OCI-M2 (cell line): ENCODE results near the gene CENPT.

ENCODE experiments used
- DNase-seq: peaks from one replicate; lab custom pipeline; 2025; ENCODE audit not compliant: unreplicated experiment; lab: John Stamatoyannopoulos, UW

The CENPT gene

DNA sequence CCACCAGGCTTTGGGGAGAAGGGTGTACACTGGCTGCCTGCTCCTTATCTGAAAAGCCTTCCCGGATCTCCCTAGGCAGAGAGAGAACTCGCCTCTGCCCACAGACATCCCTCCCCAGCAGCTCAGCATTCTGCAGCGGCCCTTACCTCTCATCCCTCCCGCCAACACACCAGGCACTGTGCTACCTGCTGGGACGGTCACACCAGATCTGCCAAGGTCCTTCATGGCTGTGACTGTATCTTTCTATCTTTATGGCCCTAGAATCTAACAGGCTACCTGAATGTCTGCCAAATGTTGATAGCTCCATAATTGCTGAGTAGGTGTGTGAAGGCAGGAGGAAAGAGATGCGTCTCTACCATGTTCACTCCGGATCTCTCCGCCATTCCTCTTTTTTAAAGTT is 32.9 kb downstream of the CENPT start:
- DNase-seq: no peak

DNA sequence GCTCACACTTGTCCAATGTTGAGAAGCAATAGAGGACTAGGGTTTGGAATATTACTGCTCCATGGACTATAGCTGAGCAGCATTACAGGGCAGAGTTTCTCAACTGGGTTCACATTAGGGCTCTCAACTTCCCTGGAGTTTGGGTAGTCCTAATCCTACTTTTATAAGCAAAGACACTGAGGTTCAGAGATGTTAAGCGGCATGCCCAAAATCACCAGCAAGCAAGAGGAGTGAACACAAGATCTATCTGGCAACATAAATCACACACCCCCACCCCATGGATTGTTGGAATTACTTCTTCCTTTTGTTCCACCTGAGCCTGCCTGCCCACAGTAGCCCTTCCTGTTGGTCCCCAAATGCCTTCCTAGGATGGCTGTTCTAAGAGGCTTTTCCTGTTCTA is 35.6 kb downstream of the CENPT start:
- DNase-seq: no peak

DNA sequence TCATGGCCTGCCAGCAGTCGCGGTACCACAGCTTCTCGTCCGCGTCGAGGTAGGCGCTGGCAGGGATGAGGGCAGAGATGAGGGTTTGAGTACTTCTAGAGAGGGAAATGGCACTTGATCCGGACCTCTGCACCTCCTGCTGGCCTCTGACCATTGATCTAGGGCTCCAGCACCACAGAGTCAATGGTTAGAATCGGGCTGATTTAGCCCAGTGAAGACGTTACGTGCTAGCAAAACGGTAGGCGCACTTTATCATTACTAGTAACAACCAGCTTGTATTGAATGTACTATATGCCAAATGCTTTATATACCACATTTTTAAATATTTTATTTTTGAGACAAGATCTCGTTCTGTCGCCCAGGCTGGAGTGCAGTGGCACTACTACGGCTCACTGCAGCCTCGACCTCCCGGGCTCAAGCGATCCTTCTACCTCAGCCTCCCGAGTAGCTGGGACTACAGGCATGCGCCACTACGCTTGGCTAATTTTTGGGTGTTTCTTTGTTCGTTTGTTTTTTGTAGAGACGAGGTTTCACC is 40.3 kb downstream of the CENPT start:
- no peak for DNase-seq

DNA sequence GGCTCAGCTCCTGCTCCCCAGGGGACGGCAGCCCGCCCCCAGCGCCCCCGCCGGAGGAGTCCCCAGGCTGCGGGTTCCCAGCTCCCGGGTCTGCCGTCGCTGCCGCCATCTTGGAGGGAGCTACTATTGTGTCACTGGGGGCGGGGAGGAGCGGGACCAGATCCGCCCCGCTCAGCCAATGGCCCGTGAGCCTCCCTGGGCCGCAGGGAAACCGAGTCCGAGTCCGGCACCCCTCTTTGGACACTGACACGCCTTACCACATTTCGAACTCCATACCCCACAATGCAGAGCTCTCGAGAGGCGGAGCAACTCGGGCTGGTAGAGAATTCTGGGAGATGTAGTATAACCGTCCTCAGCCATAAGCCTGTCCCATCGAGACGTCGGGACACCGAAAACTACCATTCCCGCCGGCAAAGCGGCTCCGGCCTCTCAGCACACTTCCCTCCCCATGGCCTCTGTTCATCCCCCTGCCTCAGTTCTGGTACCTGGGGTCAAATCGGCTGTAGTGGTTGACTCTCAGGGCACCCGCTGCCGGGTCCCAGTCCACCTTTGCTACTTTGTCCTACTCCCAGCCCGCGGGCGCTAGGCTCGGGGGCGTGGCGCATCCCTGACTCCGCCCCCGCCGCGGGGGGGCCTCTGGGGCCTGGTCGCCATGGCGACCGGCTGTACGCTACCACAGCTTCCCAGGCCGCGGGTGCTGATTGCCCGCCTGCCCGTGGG is 40.9 kb downstream of the CENPT start, which contains the start of the genes RANBP10 and TSNAXIP1:
Gene RANBP10, minus strand, starts transcription at position 133 of the 720 bp plus-strand sequence. Its CDS starts 24 bp downstream, at position 109.
Gene TSNAXIP1, plus strand, starts transcription at position 462 of the 720 bp plus-strand sequence. CDS start 261 bp downstream, outside the sequence.
- DNase-seq: peak; percentile 89

DNA sequence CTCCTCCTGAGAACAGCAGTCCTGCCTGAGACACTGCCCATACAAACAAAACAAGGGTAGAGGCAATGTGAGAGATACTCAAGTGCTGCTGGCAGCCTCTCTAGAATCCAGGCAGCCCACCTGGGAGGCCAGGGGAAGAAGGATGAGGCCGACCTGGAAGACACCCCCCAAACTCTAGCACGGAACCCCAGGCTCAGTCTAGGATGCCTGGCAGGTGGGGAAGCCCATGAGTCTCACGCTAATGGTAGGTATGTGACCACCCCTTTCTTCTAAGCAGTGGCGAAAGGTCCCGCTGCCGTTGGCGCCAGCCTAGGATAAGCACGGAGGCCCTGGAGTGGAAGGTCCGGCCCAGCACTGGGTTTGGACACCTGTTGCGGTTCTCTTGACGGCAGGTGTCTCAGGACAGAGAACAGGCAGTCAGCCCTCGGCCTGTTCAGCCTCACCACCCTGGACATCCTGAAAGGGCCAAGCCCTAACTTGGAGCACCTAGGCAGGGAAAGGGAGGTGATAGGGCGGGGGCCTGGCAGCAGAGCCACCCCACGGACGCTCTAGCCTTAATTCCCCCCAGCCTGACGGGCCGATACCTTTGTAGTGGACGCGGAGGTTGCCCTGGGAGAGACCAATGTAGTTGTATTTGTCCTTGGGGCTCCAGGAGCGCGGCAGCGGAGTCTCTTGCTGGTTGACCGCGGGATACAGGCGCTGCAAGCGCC is 41.6 kb downstream of the CENPT start:
- no peak for DNase-seq

DNA sequence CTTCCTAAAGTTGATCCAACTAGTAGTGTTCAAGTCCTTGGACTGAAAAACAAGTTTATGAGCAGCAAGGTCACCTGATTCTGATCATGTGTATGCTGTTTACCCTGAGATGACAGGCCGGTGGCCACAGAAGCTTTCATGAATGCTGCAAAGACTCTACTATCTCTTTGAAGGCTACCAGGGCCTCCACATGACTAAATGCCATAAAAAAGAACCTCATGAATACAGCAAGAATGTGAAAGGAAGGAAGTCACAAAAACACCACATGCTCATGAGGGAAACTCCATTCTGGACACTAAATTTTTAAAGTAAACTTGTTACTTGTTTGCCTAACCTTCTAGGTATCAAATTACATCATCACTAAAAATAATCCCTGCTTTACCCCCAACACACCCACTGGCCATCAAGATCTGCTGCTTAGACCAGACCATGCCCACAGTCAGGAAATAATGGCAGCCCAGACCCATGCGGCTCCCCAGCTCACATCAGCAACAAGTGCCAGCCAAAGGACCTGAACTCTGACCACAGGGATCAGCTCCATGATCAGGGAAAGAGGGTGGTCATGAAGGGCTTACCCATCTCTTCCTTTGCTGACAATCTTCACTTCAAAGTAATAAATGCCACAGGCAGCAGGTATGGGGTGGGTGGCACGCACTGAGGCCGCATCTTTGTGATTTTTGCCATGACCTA is 42.5 kb downstream of the CENPT start:
- no peak for DNase-seq

DNA sequence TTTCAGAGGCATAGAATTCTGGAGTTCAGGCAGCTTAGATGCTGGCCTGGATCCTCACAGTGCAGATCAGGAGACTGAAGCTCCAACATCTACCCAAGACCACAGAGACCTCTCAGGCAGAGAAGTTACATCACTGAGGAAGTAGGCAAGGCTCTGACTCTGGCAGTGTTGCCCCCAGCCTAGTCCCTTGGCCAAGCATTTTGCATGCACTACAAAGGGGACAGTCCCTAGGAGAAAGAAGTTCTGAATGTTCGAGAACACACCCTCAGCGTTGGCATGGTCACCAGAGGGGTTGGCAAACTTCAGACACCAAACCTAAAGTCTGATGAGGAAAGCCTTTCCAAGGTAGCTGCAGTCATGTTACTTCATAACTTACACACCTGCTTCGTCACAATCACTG is 43.6 kb downstream of the CENPT start:
- no peak for DNase-seq

DNA sequence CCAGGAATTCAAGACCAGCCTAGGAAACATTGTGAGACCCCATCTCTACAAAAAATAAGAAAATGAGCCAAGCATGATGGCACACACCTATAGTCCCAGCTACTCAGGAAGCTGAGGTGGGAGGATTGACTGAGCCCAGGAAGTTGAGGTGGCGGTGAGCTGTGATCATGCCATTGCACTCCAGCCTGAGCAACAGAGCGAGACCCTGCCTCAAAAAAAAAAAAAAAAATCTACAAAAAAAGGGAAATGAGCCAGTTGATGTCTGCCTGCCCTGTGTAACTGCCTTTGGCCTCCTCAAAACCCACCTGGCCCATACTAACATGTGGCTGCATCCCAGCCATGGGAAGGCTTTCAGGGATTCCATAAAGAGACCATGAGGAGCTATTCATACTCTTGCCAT is 45.6 kb downstream of the CENPT start:
- no peak for DNase-seq

DNA sequence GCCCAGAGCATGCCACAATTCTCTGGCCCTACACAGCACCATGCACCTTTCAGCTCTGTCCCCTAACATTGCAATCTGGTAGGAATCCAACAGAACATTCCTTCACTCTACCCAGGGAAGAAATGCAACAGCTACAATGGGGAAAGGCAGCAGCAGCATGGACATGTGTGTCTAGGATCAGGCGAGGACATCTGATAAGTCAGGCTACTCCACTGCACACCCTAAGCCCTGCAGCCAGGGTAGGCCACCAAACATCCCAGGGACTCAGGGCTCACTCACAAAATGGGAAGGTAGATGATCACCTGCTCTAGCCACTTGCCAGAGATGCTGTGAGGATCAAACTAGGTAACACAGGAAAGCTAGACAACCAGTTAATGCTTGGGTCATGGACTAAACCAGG is 46.3 kb downstream of the CENPT start:
- no peak for DNase-seq

DNA sequence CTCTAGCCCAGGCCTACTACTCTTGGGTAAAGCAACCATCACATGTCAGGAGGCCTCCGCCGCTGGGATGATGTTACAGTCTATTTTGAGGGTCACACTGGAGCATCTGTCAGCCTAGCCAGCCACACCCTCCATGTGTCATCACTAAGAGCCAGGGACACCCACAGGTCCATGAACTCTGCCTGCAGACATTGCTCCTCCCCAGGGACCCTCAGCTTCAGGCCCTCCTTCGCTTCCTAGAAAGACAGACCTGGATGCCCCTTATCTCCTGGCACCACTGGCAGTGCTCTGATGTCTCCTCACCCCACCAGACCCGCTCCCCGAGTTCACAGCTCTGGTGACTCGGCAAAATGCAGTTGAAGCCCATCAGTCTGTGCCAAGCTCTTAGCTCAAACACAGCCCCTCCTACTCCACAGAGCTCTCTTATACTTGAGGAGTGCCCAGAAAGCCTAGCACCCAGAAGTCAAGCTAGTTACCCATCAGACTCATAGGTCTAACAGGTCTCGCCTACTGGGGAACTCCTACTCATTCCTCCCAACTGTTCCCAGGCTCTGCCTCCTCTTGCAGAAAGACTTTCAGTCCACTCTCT is 47.1 kb downstream of the CENPT start:
- no peak for DNase-seq

DNA sequence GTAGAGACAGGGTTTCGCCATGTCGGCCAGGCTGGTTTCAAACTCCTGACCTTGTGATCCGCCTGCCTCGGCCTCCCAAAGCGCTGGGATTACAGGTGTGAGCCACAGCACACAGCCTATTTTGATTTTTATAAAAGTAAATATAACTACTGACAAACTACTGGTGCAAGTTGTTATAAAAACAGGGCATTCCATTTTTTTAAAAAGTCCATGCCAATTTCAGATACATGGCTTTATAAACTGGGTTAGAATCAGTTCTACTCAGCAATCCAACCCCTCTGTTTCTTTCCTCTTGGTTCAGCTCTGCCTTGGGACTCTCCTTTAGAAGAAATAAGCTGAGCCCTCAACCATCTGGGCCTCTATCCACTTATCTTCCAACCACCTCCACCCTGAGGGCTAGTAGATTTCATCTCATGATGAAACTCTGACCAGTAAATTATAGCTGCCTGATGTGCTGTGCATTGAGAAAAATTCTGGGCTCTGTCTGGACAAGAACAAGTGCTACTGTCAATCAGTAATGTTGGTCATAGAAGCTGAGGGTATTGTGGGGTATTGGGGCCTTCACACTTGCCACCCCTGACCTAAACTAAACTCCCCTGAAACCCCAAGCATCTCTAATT is 51.3 kb downstream of the CENPT start:
- no peak for DNase-seq

DNA sequence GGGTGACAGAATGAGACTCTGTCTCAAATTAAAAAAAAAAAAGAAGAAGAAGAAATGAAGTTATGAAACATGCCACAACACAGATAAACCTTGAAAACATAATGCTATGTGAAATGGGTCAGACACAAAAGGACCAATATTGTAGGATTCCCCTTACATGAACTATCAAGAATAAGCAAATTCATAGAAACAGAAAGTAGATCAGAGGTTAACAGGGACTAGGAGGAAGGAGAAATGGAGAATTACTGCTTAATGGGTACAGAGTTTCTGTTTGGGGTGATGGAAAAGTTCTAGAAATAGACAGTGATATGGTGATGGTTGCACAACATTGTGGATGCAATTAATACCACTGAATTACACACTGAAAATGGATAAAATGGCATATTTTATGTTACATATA is 57.4 kb downstream of the CENPT start:
- DNase-seq: no peak

DNA sequence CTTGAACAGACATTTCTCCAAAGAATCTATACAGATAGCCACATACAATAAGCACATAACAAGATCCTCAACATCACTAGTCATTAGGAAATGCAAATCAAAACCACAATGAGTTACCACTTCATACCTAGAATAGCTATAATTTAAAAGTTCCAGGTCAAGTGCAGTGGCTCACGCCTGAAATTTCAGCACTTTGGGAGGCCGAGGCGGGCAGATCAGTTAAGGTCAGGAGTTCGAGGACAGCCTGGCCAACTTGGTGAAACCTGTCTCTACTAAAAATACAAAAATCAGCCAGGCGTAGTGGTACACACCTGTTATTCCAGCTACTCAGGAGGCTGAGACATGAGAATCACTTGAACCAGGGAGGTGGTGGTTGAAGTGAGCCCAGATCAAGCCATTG is 61.0 kb downstream of the CENPT start:
- no peak for DNase-seq

DNA sequence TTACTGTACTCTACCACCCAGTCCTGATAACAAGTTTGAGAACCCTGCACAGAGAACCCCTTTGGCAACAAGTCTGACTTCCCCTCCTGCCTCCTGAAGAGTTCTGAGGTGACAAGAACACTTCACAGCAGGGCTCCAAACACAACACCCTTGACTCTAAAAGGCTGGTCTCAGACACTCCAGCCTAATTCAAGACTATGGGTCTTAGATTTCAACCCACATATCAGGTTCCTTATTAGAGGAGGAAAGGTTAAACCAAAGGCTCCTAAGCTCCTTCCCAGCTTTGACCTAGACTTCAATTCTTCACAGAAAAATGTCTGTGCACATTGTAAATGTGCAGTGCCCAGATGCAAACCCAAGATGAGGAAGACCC is 64.2 kb downstream of the CENPT start:
- no peak for DNase-seq

DNA sequence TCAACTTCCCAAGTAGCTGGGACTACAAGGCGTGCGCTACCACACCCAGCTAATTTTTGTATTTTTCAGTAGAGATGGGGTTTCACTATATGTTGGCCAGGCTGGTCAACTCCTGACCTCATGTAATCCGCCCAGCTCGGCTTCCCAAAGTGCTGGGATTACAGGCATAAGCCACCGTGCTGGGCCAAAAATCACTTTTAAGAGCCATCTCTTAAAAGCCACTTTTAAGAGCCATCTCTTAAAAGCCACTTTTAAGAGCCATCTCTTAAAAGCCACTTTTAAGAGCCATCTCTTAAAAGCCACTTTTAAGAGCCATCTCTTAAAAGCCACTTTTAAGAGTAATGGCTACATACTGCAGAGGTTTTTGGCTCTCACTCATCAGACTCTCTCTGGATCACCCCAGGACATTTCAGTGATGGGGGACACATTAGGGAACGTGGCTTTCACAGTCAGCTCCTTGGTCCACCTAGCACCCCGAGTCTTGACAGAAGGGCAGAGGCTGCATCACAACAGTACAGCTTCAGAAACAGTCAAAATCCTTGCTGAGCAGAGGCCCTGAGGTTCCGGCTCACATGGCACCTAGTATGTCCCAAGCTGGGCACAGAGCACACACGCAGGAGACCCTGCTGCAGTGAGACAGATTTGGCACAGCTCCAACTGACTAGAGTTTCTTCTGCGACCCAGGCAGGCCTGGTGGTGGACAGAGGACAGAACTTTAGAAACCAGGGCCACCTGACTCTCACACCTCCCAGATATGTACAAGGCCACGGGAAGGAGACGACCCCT is 64.7 kb downstream of the CENPT start:
- DNase-seq: no peak

DNA sequence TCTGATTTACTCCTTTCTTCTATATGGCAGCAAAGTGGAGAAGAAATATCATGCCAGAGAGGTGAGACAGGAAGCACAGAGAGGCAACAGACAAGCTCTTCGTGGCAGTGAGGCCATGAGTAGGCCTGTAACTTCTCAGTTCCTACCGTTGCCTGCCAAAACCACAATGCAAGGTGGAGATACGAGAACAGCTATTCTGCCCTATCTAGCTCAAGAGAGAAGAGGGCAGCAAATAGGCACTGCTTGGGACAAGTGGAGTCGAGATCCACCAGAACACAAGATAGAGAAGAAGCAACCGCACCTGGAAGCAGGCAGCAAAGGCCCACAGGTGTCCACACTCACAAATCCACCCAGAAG is 66.0 kb downstream of the CENPT start:
- DNase-seq: no peak

DNA sequence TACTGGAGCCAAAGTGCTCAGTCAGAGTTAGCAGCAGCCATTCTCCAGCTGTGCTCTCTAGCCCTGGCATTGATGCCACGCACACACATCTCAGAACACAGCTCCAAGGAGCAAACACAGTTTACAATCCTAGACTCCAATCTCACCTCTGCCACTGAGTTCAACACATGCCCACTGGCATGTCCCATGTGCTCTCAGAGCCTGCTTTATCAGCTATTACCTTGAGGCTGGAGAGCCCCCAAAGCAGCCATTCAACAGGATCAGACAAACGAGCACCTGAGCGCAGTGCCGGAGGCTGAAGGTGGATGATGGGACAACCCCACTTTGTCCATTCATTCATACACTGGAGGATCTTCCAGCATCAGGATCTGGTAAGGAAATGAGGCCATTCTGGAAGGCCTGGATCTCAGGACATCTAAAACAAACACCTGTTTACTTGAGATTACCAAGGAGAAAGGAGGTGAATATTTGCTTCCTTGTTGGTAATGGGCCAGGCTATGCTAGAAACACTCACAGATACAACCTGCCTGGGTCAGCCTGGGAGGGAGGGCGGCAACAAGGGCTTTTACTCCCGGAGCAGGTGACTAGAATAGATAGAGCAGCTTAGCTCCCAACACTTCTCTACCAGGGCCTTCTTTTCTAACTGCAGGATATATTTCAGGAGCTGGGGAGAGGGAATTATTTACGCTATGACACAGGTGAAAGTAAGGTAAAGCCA is 66.5 kb downstream of the CENPT start:
- no peak for DNase-seq

DNA sequence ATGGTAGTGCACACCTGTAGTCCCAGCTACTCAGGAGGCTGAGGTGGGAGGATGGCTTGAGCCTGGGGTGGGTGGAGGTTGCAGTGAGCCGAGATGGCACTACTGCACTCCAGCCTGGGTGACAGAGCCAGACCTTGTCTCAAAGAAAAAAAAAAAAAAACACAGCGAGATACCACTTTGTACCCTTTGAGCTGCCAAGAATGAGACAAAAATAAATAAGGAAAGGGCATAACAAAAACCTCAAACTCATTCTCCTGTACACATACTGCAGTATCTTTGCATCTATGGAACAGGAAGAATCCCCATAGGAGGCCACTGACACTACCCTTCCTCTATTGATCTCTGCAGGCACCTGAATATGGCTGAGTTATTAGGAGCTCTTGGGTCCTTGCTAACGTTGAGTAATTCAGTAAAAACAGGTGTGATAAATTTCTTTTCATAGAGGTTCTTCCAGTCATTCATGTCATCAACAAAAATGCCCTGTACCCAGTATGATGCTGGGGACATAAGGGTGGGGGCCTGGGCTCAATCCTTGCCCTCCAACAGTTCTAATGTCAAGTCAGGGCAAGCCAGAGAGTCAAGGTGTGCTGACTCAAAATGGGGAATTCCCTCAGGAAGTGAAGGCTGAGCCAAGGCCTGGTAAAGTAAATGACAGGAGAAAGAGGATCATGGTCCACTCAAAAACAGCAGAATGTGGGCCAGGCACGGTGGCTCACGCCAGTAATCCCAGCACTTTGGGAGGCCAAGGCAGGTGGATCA is 68.1 kb downstream of the CENPT start:
- no peak for DNase-seq
